NK-92 treated with Interleukin-12 subunit alpha and Interleukin-12 subunit beta, amount 100 ng/mL, for 24 hours (cell line): ENCODE results near the gene NTF3.

Experiments
- DNase-seq: peaks from one replicate; lab custom pipeline; 2025; lab: John Stamatoyannopoulos, UW

The NTF3 gene

GRCh38 chr12:5511644-5512600 lies 80.0 kb downstream of the NTF3 start:
- DNase-seq, result no peak

- no peak for DNase-seq
These were observed 80.7 kb downstream of the NTF3 start for GRCh38 chr12:5512601-5512970.

- no peak for DNase-seq
These were observed 81.5 kb downstream of the NTF3 start for GRCh38 chr12:5513406-5513805.

GRCh38 chr12:5514016-5514415 lies 82.1 kb downstream of the NTF3 start:
- DNase-seq, result no peak

GRCh38 chr12:5514545-5514944 lies 82.6 kb downstream of the NTF3 start:
- DNase-seq, result no peak

GRCh38 chr12:5515458-5515857 lies 83.5 kb downstream of the NTF3 start:
- DNase-seq, result no peak

GRCh38 chr12:5516371-5517241 lies 84.7 kb downstream of the NTF3 start:
- no peak for DNase-seq

GRCh38 chr12:5518584-5519365 lies 86.9 kb downstream of the NTF3 start:
- DNase-seq, result no peak

- DNase-seq, result no peak
These were observed 88.1 kb downstream of the NTF3 start for GRCh38 chr12:5520037-5520436.

GRCh38 chr12:5520831-5521230 lies 88.9 kb downstream of the NTF3 start:
- DNase-seq, result no peak

- DNase-seq, result no peak
These were observed 89.8 kb downstream of the NTF3 start for GRCh38 chr12:5521456-5522325.

GRCh38 chr12:5522432-5523335 lies 90.8 kb downstream of the NTF3 start:
- no peak for DNase-seq

GRCh38 chr12:5523396-5524115 lies 91.6 kb downstream of the NTF3 start:
- DNase-seq, result no peak

- DNase-seq, result no peak
These were observed 92.3 kb downstream of the NTF3 start for GRCh38 chr12:5524116-5524768.

- DNase-seq, result no peak
These were observed 93.0 kb downstream of the NTF3 start for GRCh38 chr12:5524769-5525436.

- DNase-seq, result no peak
These were observed 94.0 kb downstream of the NTF3 start for GRCh38 chr12:5525783-5526367.

GRCh38 chr12:5533368-5533767 lies 101.5 kb downstream of the NTF3 start:
- no peak for DNase-seq
